GM23248 (cell line): ENCODE results near the gene FZD4. TPM values are rescaled to one million over a fixed set of nuclear protein-coding genes. Genes with fewer than 3 reads are reported as not detected.

ENCODE experiments used
- DNase-seq: peaks from one replicate; pipeline ENCODE4 v3.0.0-alpha.2; 2015
- H2AFZ ChIP-seq: fragments of 200-600 bp; sonication (generic); 2 replicates; pipeline ENCODE4 v1.6.1; 2016; ENCODE audit warnings: antibody characterized with exemption
- H3F3A ChIP-seq: fragments of 200-600 bp; sonication (generic); 2 replicates; pipeline ENCODE4 v1.6.1; 2016; ENCODE audit warnings: mild to moderate bottlenecking, antibody characterized with exemption, mixed run types; ENCODE audit not compliant: insufficient read depth
- H3K27ac ChIP-seq: fragments of 200-600 bp; sonication (generic); 2 replicates; pipeline ENCODE4 v1.5.1; 2016; ENCODE audit warnings: mild to moderate bottlenecking
- H3K27me3 ChIP-seq: fragments of 200-600 bp; sonication (generic); replicated peaks from 2 replicates; pipeline ENCODE4 v1.6.1; 2016; ENCODE audit warnings: mild to moderate bottlenecking; ENCODE audit not compliant: insufficient read depth
- H3K36me3 ChIP-seq: fragments of 200-600 bp; sonication (generic); 2 replicates; pipeline ENCODE4 v1.6.1; 2016; ENCODE audit warnings: low read depth, mild to moderate bottlenecking
- H3K4me1 ChIP-seq: fragments of 200-600 bp; sonication (generic); 2 replicates; pipeline ENCODE4 v1.6.1; 2016; ENCODE audit warnings: mild to moderate bottlenecking; ENCODE audit not compliant: insufficient read depth
- H3K4me2 ChIP-seq: fragments of 200-600 bp; sonication (generic); one replicate; pipeline ENCODE4 v1.6.1; 2016; ENCODE audit warnings: mild to moderate bottlenecking; ENCODE audit not compliant: unreplicated experiment
- H3K4me3 ChIP-seq: fragments of 200-600 bp; sonication (generic); 2 replicates; pipeline ENCODE4 v1.5.1; 2016; ENCODE audit warnings: mild to moderate bottlenecking
- H3K79me2 ChIP-seq: fragments of 200-600 bp; sonication (generic); 2 replicates; pipeline ENCODE4 v1.6.1; 2016; ENCODE audit warnings: mild to moderate bottlenecking; ENCODE audit not compliant: insufficient read depth
- H3K9ac ChIP-seq: fragments of 200-600 bp; sonication (generic); 2 replicates; pipeline ENCODE4 v1.6.1; 2016; ENCODE audit warnings: mild to moderate bottlenecking
- H3K9me2 ChIP-seq: fragments of 200-600 bp; sonication (generic); 2 replicates; pipeline ENCODE4 v1.6.1; 2016; ENCODE audit warnings: mixed run types, mild to moderate bottlenecking, moderate library complexity; ENCODE audit not compliant: insufficient read depth
- H3K9me3 ChIP-seq: fragments of 200-600 bp; sonication (generic); one replicate; pipeline ENCODE4 v1.6.1; 2017; ENCODE audit warnings: low read depth
- H4K20me1 ChIP-seq: fragments of 200-600 bp; sonication (generic); 2 replicates; pipeline ENCODE4 v1.6.0; 2016; ENCODE audit not compliant: insufficient read depth
- EZH2 ChIP-seq: fragments of 200-600 bp; sonication (generic); IDR thresholded peaks from 2 replicates; pipeline ENCODE4 v1.6.1; 2018; ENCODE audit warnings: antibody characterized with exemption, mild to moderate bottlenecking; ENCODE audit not compliant: insufficient read depth, poor library complexity, severe bottlenecking
- EZH2phosphoT487 ChIP-seq: fragments of 200-600 bp; sonication (generic); IDR thresholded peaks from 2 replicates; pipeline ENCODE4 v1.6.1; 2018; ENCODE audit warnings: antibody characterized with exemption, moderate library complexity, mild to moderate bottlenecking, low read depth; ENCODE audit not compliant: insufficient read depth
- WGBS, 2 experiments: methylation state at CpG; one replicate each; pipeline ENCODE4 v1.1.6; 2015 to 2017; ENCODE audit warnings: low lambda C conversion rate in 2 of 2, low coverage in 1 of 2; ENCODE audit errors: missing lambda C conversion rate in 2 of 2; 5-methylcytosine and 5-hydroxymethylcytosine counted together
- in situ Hi-C: fragments of 300-500 bp; cut with MboI; formaldehyde crosslinking; loops from 2 replicates; pipeline ENCODE4 v1.15.0; 2020
- polyA plus RNA-seq: library from polyadenylated mRNA; unstranded; fragments of >200 nt; fragmentation: Nextera tagmentation; extraction: Ambion mirVana; gene quantifications from 2 replicates; pipeline ENCODE4 v1.2.1, GENCODE V29; 2016
- total RNA-seq: library from RNA; depleted of rRNA; stranded (reverse); fragments of >200 nt; shearing (Covaris generic); gene quantifications from 2 replicates; pipeline ENCODE4 v1.2.3, GENCODE V29; 2014

The FZD4 gene
- total and polyA plus RNA-seq, 2 experiments from 2014 or later, result 8.3 to 21.3 TPM

DNA sequence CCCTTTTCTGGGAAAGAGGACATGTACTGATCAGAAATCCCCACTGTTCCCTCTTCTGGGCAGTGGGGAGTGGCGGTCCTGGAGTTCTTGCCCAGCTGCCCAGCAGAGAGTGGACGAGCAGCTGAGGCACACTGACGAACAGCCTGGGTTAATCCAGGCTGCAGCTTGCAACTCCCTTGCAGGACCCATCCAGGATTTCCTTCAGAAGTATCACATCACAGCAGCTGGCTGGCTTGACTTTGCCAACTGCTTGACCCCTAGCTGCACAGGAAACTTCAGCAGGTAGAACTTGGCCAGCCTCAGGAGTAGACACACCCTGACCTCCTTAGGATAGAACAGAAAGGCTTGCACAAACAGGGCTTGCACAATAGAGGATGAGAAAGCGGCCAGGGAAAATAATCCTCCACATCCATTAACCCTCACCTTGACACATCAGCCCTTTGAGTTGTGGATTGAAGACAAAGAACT lies 27.9 kb upstream of the FZD4 start:
- DNase-seq, result no peak
- H2AFZ ChIP-seq, result no peak overlapping the region
- no peaks in the 10 kb centered on the region for H3K4me1 ChIP-seq
- in situ Hi-C loops, result no loop called here
- no peak overlapping the region for H3K4me2 ChIP-seq
- no peak overlapping the region for H3K27ac ChIP-seq
- no peaks in the 10 kb centered on the region for H3K36me3 ChIP-seq
- no peak overlapping the region for H3K4me3 ChIP-seq
- H3K9me3 ChIP-seq, result no peaks in the 10 kb centered on the region
- 67 to 69% methylated on average over 4 of the region's 4 CpGs for WGBS, 2 experiments
- no peak overlapping the region for H3K9ac ChIP-seq
- no peaks in the 10 kb centered on the region for H3K79me2 ChIP-seq
- H4K20me1 ChIP-seq, result no peaks in the 10 kb centered on the region
- no peaks in the 10 kb centered on the region for H3K9me2 ChIP-seq
- H3F3A ChIP-seq, result no peaks in the 10 kb centered on the region
- TF ChIP-seq EZH2, result no peak
- no peak for TF ChIP-seq EZH2phosphoT487
- H3K27me3 ChIP-seq, result no peaks in the 10 kb centered on the region

GRCh38 chr11:86981777-86982540 lies 26.8 kb upstream of the FZD4 start:
- no peaks in the 10 kb centered on the region for H3K36me3 ChIP-seq
- H3K9me2 ChIP-seq, result no peaks in the 10 kb centered on the region
- no peaks in the 10 kb centered on the region for H3K4me1 ChIP-seq
- H3K79me2 ChIP-seq, result no peaks in the 10 kb centered on the region
- no peaks in the 10 kb centered on the region for H3K27me3 ChIP-seq
- no peak overlapping the region for H3K4me2 ChIP-seq
- no peak overlapping the region for H3K4me3 ChIP-seq
- H3F3A ChIP-seq, result no peaks in the 10 kb centered on the region
- TF ChIP-seq EZH2phosphoT487 (no peak), EZH2 (no peak)
- in situ Hi-C loops, result no loop called here
- no peak for DNase-seq
- no peak overlapping the region for H3K9ac ChIP-seq
- H3K27ac ChIP-seq, result no peak overlapping the region
- H2AFZ ChIP-seq, result no peak overlapping the region
- 70 to 76% methylated on average over 7 of the region's 7 CpGs for WGBS, 2 experiments
- H3K9me3 ChIP-seq, result no peaks in the 10 kb centered on the region
- H4K20me1 ChIP-seq, result no peaks in the 10 kb centered on the region

DNA sequence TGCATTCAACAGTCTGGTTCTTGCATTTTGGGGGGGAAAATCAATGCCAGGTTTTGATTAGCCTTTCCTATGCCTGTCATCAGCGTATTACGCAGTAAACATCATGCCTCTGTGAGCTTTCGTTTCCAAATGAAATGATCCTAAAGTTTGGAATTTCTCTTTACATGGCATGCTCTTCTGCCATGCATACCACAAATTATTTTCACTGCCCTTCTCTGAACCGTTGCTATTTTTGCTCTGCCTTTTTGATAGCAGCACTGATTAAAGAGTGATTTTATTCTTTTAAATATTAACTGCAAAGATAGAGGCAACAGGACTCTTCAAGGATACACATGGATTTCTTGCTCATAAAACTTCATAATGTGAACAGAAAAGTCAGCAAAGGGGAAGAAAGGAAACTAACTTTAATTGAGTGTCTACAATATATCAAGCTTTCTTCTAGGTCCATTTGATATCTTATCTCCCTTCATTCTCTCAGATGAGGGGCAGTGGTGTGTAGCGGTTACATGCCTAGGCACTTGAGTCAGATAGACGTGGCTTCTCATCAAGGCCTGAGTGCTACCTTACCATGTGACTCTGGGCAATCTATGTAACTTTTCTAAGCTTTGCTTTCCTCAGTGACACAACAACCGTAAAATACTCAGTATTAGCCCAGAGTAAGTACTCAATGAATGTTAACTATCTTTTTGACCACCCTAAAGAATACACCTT lies 25.0 kb upstream of the FZD4 start:
- DNase-seq, result no peak
- no peaks in the 10 kb centered on the region for H3K9me3 ChIP-seq
- H3K9ac ChIP-seq, result no peak overlapping the region
- H3K4me3 ChIP-seq, result no peak overlapping the region
- H3K27ac ChIP-seq, result no peak overlapping the region
- no peaks in the 10 kb centered on the region for H3K79me2 ChIP-seq
- 74 to 76% methylated on average over 7 of the region's 7 CpGs for WGBS, 2 experiments
- H3K36me3 ChIP-seq, result no peaks in the 10 kb centered on the region
- no peaks in the 10 kb centered on the region for H4K20me1 ChIP-seq
- in situ Hi-C loops, result no loop called here
- TF ChIP-seq EZH2 (no peak), EZH2phosphoT487 (no peak)
- H3K4me2 ChIP-seq, result no peak overlapping the region
- no peak overlapping the region for H2AFZ ChIP-seq
- no peaks in the 10 kb centered on the region for H3K4me1 ChIP-seq
- H3F3A ChIP-seq, result no peaks in the 10 kb centered on the region
- H3K27me3 ChIP-seq, result no peaks in the 10 kb centered on the region
- no peaks in the 10 kb centered on the region for H3K9me2 ChIP-seq

DNA sequence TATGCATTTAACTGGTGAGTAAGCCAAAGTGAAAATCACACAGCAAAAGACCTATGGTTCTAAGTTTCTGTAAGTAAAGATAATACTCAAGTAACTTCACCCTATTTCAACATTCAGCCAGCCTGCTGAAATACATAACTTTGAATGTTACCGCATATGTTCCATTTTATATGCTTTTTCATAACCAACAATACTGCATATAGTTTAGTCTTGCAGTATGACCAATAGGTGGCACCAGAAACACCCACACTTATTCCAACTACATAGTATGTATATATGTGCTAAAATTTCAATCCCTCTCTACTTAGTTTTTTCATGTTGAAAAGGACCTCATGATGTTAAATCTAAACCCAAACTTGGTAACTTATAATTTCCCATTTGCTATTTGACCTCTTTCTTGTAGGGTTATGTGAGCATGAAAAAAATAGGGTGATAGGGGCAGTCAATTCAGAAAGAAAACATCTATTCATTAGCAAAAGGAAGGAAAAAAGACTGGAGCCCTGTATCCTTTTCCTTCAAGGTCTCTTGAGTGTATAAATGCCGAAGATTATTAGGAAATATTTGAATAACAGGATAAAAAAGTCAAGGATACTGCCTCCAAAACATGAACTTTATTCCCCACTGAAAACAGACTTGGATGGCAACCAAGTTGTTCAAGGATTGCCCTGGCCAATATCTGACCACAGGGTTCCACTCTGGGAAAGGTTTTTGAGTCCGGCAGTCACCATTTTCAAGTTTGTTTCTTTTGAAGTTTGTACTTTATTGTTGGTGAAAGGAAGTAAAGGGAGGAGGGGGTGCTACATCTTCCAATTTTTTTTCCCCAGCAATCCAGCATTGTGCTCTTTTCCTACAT lies 23.8 kb upstream of the FZD4 start:
- WGBS, 2 experiments, result 35 to 37% methylated on average over 3 of the region's 3 CpGs
- Histone ChIP-seq H2AFZ (no peak overlapping the region), H3F3A (no peaks in the 10 kb centered on the region), H4K20me1 (no peaks in the 10 kb centered on the region), H3K9ac (no peak overlapping the region), H3K27me3 (no peaks in the 10 kb centered on the region), H3K4me3 (no peak overlapping the region), H3K79me2 (no peaks in the 10 kb centered on the region), H3K36me3 (no peaks in the 10 kb centered on the region), H3K4me1 (no peaks in the 10 kb centered on the region), H3K27ac (no peak overlapping the region), H3K4me2 (no peak overlapping the region), H3K9me2 (no peaks in the 10 kb centered on the region), H3K9me3 (no peaks in the 10 kb centered on the region)
- TF ChIP-seq EZH2, result no peak
- TF ChIP-seq EZH2phosphoT487, result no peak
- in situ Hi-C loops, result no loop called here
- DNase-seq, result peak; percentile 57
